Measurements from ENCODE around the gene TMEM62.

Gene TMEM62

GRCh38 chr15:43185157-43186002, 52.0 kb downstream of the TMEM62 start, which contains the start of gene CCNDBP1:
Gene CCNDBP1, plus strand, starts transcription at chr15:43185403. Its CDS starts 96 bp downstream, at chr15:43185499.
- peak within 1 kb of the TSS; percentile 55 for H3K14ac ChIP-seq (ENCODE audit: low read length)
- H3K4me3 ChIP-seq (ENCODE audit: low read depth, low read length): peak within 1 kb of the TSS; percentile 91
- H4K12ac ChIP-seq (ENCODE audit: low read depth, low read length): peak within 1 kb of the TSS; percentile 57
- peaks cover 0 to 5% of the 10 kb centered on the region in 2 experiments for H3K4me1 ChIP-seq (ENCODE audit: control insufficient read depth in 1 of 2, insufficient read depth in 2 of 2, low read length in 2 of 2)
- no peaks in the 10 kb centered on the region for H3K27me3 ChIP-seq (ENCODE audit: insufficient read depth, low read length)
- H3K18ac ChIP-seq (ENCODE audit: low read length): peak within 1 kb of the TSS; percentile 67
- peak within 1 kb of the TSS; percentile 24 for H3K27ac ChIP-seq (ENCODE audit: low read depth, low read length)
- peak within 1 kb of the TSS; percentile 95 for H3K4me2 ChIP-seq (ENCODE audit: low read length)
- H2AK5ac ChIP-seq (ENCODE audit: low read length): no peak within 1 kb of the TSS
- H3K36me3 ChIP-seq (ENCODE audit: control insufficient read depth in 1 of 2, insufficient read depth in 2 of 2, low read length in 2 of 2): peaks cover 12 to 13% of the 10 kb centered on the region in 2 experiments
- peak within 1 kb of the TSS; percentile 77 for H2AFZ ChIP-seq (ENCODE audit: insufficient read depth, low read length, poor library complexity)
- no peak within 1 kb of the TSS for H2BK120ac ChIP-seq (ENCODE audit: insufficient read depth, low read length, poor library complexity)
- H2BK12ac ChIP-seq (ENCODE audit: low read length): no peak within 1 kb of the TSS
- H3K79me1 ChIP-seq (ENCODE audit: low read length): peaks cover 4% of the 10 kb centered on the region
- peaks cover 4% of the 10 kb centered on the region for H3K79me2 ChIP-seq (ENCODE audit: control insufficient read depth, insufficient read depth, low read length, poor library complexity)
- peak; percentile 93 to 94 for DNase-seq
- H3K23ac ChIP-seq (ENCODE audit: low read length): no peak within 1 kb of the TSS
- peak within 1 kb of the TSS; percentile 83 for H3K9ac ChIP-seq (ENCODE audit: low read length)
- no peaks in the 10 kb centered on the region for H3K9me3 ChIP-seq (ENCODE audit: insufficient read depth, low read depth, low read length)
- H4K8ac ChIP-seq (ENCODE audit: low read depth, low read length): peak within 1 kb of the TSS; percentile 68
- no peak within 1 kb of the TSS for H2BK5ac ChIP-seq (ENCODE audit: low read depth, low read length, poor library complexity)
- H3K4ac ChIP-seq (ENCODE audit: low read depth, low read length): peak within 1 kb of the TSS; percentile 9
- peak within 1 kb of the TSS; percentile 49 for H4K91ac ChIP-seq (ENCODE audit: low read depth, low read length)
- WGBS (ENCODE audit: extremely low coverage, insufficient coverage, insufficient read length): no CpG with 5 or more reads among the region's 69 CpGs

GRCh38 chr15:43186003-43186353, 52.6 kb downstream of the TMEM62 start:
- peaks cover 13 to 14% of the 10 kb centered on the region in 2 experiments for H3K36me3 ChIP-seq (ENCODE audit: control insufficient read depth in 1 of 2, insufficient read depth in 2 of 2, low read length in 2 of 2)
- no peak overlapping the region for H3K4ac ChIP-seq (ENCODE audit: low read depth, low read length)
- H3K9ac ChIP-seq (ENCODE audit: low read length): peak overlapping the region; percentile 15
- H2AK5ac ChIP-seq (ENCODE audit: low read length): no peak overlapping the region
- DNase-seq: no peak
- no peak overlapping the region for H3K23ac ChIP-seq (ENCODE audit: low read length)
- no peaks in the 10 kb centered on the region for H3K9me3 ChIP-seq (ENCODE audit: insufficient read depth, low read depth, low read length)
- peak overlapping the region; percentile 77 for H2AFZ ChIP-seq (ENCODE audit: insufficient read depth, low read length, poor library complexity)
- peak overlapping the region; percentile 31 for H4K12ac ChIP-seq (ENCODE audit: low read depth, low read length)
- H2BK5ac ChIP-seq (ENCODE audit: low read depth, low read length, poor library complexity): no peak overlapping the region
- H3K27ac ChIP-seq (ENCODE audit: low read depth, low read length): no peak overlapping the region
- H3K27me3 ChIP-seq (ENCODE audit: insufficient read depth, low read length): no peaks in the 10 kb centered on the region
- peak overlapping the region; percentile 59 for H4K8ac ChIP-seq (ENCODE audit: low read depth, low read length)
- H3K18ac ChIP-seq (ENCODE audit: low read length): peak overlapping the region; percentile 67
- H3K4me1 ChIP-seq (ENCODE audit: control insufficient read depth in 1 of 2, insufficient read depth in 2 of 2, low read length in 2 of 2): peaks cover 0 to 5% of the 10 kb centered on the region in 2 experiments
- no CpG with 5 or more reads among the region's 13 CpGs for WGBS (ENCODE audit: extremely low coverage, insufficient coverage, insufficient read length)
- peak overlapping the region; percentile 95 for H3K4me2 ChIP-seq (ENCODE audit: low read length)
- peak overlapping the region; percentile 7 for H4K91ac ChIP-seq (ENCODE audit: low read depth, low read length)
- peak overlapping the region; percentile 91 for H3K4me3 ChIP-seq (ENCODE audit: low read depth, low read length)
- no peak overlapping the region for H2BK120ac ChIP-seq (ENCODE audit: insufficient read depth, low read length, poor library complexity)
- H3K79me1 ChIP-seq (ENCODE audit: low read length): peaks cover 4% of the 10 kb centered on the region
- peaks cover 4% of the 10 kb centered on the region for H3K79me2 ChIP-seq (ENCODE audit: control insufficient read depth, insufficient read depth, low read length, poor library complexity)
- no peak overlapping the region for H3K14ac ChIP-seq (ENCODE audit: low read length)
- no peak overlapping the region for H2BK12ac ChIP-seq (ENCODE audit: low read length)

GRCh38 chr15:43187544-43188155, 54.3 kb downstream of the TMEM62 start:
- no peak overlapping the region for H3K9ac ChIP-seq (ENCODE audit: low read length)
- no peak overlapping the region for H3K4me2 ChIP-seq (ENCODE audit: low read length)
- no peak overlapping the region for H4K12ac ChIP-seq (ENCODE audit: low read depth, low read length)
- H3K79me2 ChIP-seq (ENCODE audit: control insufficient read depth, insufficient read depth, low read length, poor library complexity): peaks cover 4% of the 10 kb centered on the region
- no peak overlapping the region for H3K18ac ChIP-seq (ENCODE audit: low read length)
- no peak overlapping the region for H3K4ac ChIP-seq (ENCODE audit: low read depth, low read length)
- no peak overlapping the region for H2AFZ ChIP-seq (ENCODE audit: insufficient read depth, low read length, poor library complexity)
- no peak overlapping the region for H3K14ac ChIP-seq (ENCODE audit: low read length)
- H3K79me1 ChIP-seq (ENCODE audit: low read length): peaks cover 4% of the 10 kb centered on the region
- no peak overlapping the region for H2BK12ac ChIP-seq (ENCODE audit: low read length)
- no peak overlapping the region for H4K8ac ChIP-seq (ENCODE audit: low read depth, low read length)
- H2BK120ac ChIP-seq (ENCODE audit: insufficient read depth, low read length, poor library complexity): no peak overlapping the region
- no peaks in the 10 kb centered on the region for H3K9me3 ChIP-seq (ENCODE audit: insufficient read depth, low read depth, low read length)
- no peak overlapping the region for H3K23ac ChIP-seq (ENCODE audit: low read length)
- H2AK5ac ChIP-seq (ENCODE audit: low read length): no peak overlapping the region
- H3K36me3 ChIP-seq (ENCODE audit: control insufficient read depth in 1 of 2, insufficient read depth in 2 of 2, low read length in 2 of 2): peaks cover 10 to 19% of the 10 kb centered on the region in 2 experiments
- no peak overlapping the region for H4K91ac ChIP-seq (ENCODE audit: low read depth, low read length)
- DNase-seq: peak in 1 of 2 donors; percentile 70
- H3K27me3 ChIP-seq (ENCODE audit: insufficient read depth, low read length): no peaks in the 10 kb centered on the region
- WGBS (ENCODE audit: extremely low coverage, insufficient coverage, insufficient read length): no CpG with 5 or more reads among the region's 2 CpGs
- no peak overlapping the region for H3K4me3 ChIP-seq (ENCODE audit: low read depth, low read length)
- H2BK5ac ChIP-seq (ENCODE audit: low read depth, low read length, poor library complexity): no peak overlapping the region
- peaks cover 0 to 5% of the 10 kb centered on the region in 2 experiments for H3K4me1 ChIP-seq (ENCODE audit: control insufficient read depth in 1 of 2, insufficient read depth in 2 of 2, low read length in 2 of 2)
- H3K27ac ChIP-seq (ENCODE audit: low read depth, low read length): no peak overlapping the region

DNA sequence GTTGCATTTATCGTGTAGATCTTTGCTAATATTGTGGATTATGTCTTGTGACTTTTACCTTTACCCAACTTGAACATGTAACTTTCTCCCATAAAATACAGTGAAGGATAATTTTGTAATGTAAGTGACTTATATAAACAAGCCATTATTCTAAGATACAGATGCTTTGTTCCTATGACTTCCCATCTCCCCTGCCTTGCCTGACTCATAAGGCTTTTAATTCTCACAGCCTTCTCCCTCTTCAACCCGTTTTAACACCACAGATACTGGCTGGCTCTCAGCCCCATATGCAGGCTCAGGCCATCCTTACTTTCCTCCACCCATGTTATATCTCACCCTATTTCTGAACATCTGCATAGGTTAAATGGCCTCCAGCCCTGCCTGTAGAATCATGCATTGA, 55.9 kb downstream of the TMEM62 start:
- H4K8ac ChIP-seq (ENCODE audit: low read depth, low read length): no peak overlapping the region
- no peak overlapping the region for H3K4ac ChIP-seq (ENCODE audit: low read depth, low read length)
- no peaks in the 10 kb centered on the region for H3K27me3 ChIP-seq (ENCODE audit: insufficient read depth, low read length)
- no peak overlapping the region for H2AK5ac ChIP-seq (ENCODE audit: low read length)
- H3K4me1 ChIP-seq (ENCODE audit: control insufficient read depth in 1 of 2, insufficient read depth in 2 of 2, low read length in 2 of 2): peaks cover 0 to 5% of the 10 kb centered on the region in 2 experiments
- no peak overlapping the region for H3K4me3 ChIP-seq (ENCODE audit: low read depth, low read length)
- no peak overlapping the region for H3K23ac ChIP-seq (ENCODE audit: low read length)
- peaks cover 11 to 18% of the 10 kb centered on the region in 2 experiments for H3K36me3 ChIP-seq (ENCODE audit: control insufficient read depth in 1 of 2, insufficient read depth in 2 of 2, low read length in 2 of 2)
- no peak overlapping the region for H2BK120ac ChIP-seq (ENCODE audit: insufficient read depth, low read length, poor library complexity)
- no peak overlapping the region for H3K4me2 ChIP-seq (ENCODE audit: low read length)
- no CpG with 5 or more reads among the region's 2 CpGs for WGBS (ENCODE audit: extremely low coverage, insufficient coverage, insufficient read length)
- H2AFZ ChIP-seq (ENCODE audit: insufficient read depth, low read length, poor library complexity): no peak overlapping the region
- peaks cover 4% of the 10 kb centered on the region for H3K79me1 ChIP-seq (ENCODE audit: low read length)
- peaks cover 4% of the 10 kb centered on the region for H3K79me2 ChIP-seq (ENCODE audit: control insufficient read depth, insufficient read depth, low read length, poor library complexity)
- no peak overlapping the region for H4K91ac ChIP-seq (ENCODE audit: low read depth, low read length)
- H2BK12ac ChIP-seq (ENCODE audit: low read length): no peak overlapping the region
- H3K9me3 ChIP-seq (ENCODE audit: insufficient read depth, low read depth, low read length): no peaks in the 10 kb centered on the region
- DNase-seq: no peak
- H3K27ac ChIP-seq (ENCODE audit: low read depth, low read length): no peak overlapping the region
- no peak overlapping the region for H4K12ac ChIP-seq (ENCODE audit: low read depth, low read length)
- H3K9ac ChIP-seq (ENCODE audit: low read length): no peak overlapping the region
- H2BK5ac ChIP-seq (ENCODE audit: low read depth, low read length, poor library complexity): no peak overlapping the region
- H3K18ac ChIP-seq (ENCODE audit: low read length): no peak overlapping the region
- no peak overlapping the region for H3K14ac ChIP-seq (ENCODE audit: low read length)
